Measurements from ENCODE around the gene HINFP. TPM values are rescaled to one million over a fixed set of nuclear protein-coding genes. Genes with fewer than 3 reads are reported as not detected.
"Not testable (repeated sequence)": the region's sequence is repeated elsewhere in the genome, so short reads cannot be mapped to it uniquely, and the experiment has no call there.

Gene HINFP
- polyA plus RNA-seq, 1 experiment, result 14.9 TPM

GRCh38 chr11:119099711-119100110 lies 21.7 kb upstream of the HINFP start:
- DNase-seq (ENCODE audit: low read depth, low spot score), result no peak
- no peak overlapping the region for H3K4me3 ChIP-seq (ENCODE audit: low read depth, low read length)
- POLR2A ChIA-PET, result no interaction called here
- H3K27me3 ChIP-seq (ENCODE audit: control insufficient read depth, insufficient read depth, low read length), result no peaks in the 10 kb centered on the region
- H3K9me3 ChIP-seq (ENCODE audit: control insufficient read depth, insufficient read depth, low read length), result no peaks in the 10 kb centered on the region; the same call in 1 of the 2 replicates
- CTCF ChIA-PET, result interaction anchor here (0.6 to 1.0 kb wide), 7 partner anchors 11 to 478 kb away, joined by 3 to 6 read pairs (median 3); no protein-coding TSS in a partner anchor
- H3K27ac ChIP-seq (ENCODE audit: low read depth, low read length), result no peak overlapping the region
- TF ChIP-seq CTCF (IDR thresholded peaks at IDR 0.05; ENCODE audit: low read depth, low read length), result no peak

GRCh38 chr11:119100246-119100970 lies 21.0 kb upstream of the HINFP start:
- Histone ChIP-seq H3K27ac (ENCODE audit: low read depth, low read length) (peak overlapping the region; percentile 21), H3K9me3 (ENCODE audit: control insufficient read depth, insufficient read depth, low read length) (no peaks in the 10 kb centered on the region), H3K4me3 (ENCODE audit: low read depth, low read length) (peak overlapping the region; percentile 87), H3K27me3 (ENCODE audit: control insufficient read depth, insufficient read depth, low read length) (no peaks in the 10 kb centered on the region)
- ChIA-PET POLR2A (no interaction called here), CTCF (interaction anchor here (0.7 to 1.0 kb wide), 3 partner anchors 11 to 115 kb away, joined by 3 read pairs; no protein-coding TSS in a partner anchor)
- TF ChIP-seq CTCF (IDR thresholded peaks at IDR 0.05; ENCODE audit: low read depth, low read length), result peak; percentile 59
- DNase-seq (ENCODE audit: low read depth, low spot score), result no peak

- ChIA-PET POLR2A (interaction anchor here (0.6 to 1.8 kb wide), 8 partner anchors 7 to 237 kb away, joined by 4 to 21 read pairs (median 6); partner anchors contain the start of genes HINFP, HMBS, HYOU1 and MCAM), CTCF (interaction anchor here (0.6 to 2.3 kb wide), 10 partner anchors 17 to 273 kb away, joined by 3 to 25 read pairs (median 4); partner anchors contain the start of genes C1QTNF5 and HINFP)
- TF ChIP-seq CTCF (IDR thresholded peaks at IDR 0.05; ENCODE audit: low read depth, low read length), result peak; percentile 7; the same call in 1 of the 2 replicates
- no peaks in the 10 kb centered on the region for H3K27me3 ChIP-seq (ENCODE audit: control insufficient read depth, insufficient read depth, low read length)
- no peaks in the 10 kb centered on the region for H3K9me3 ChIP-seq (ENCODE audit: control insufficient read depth, insufficient read depth, low read length)
- peak overlapping the region; percentile 87 for H3K4me3 ChIP-seq (ENCODE audit: low read depth, low read length)
- no peak for DNase-seq (ENCODE audit: low read depth, low spot score)
- peak overlapping the region; percentile 93 for H3K27ac ChIP-seq (ENCODE audit: low read depth, low read length)
These were observed 20.2 kb upstream of the HINFP start for GRCh38 chr11:119100994-119101758.

GRCh38 chr11:119101759-119102423 lies 19.5 kb upstream of the HINFP start, which contains the start of gene DPAGT1:
Gene DPAGT1 (minus strand): TSS chr11:119101853. CDS start chr11:119101655, 198 bp downstream.
- Histone ChIP-seq H3K9me3 (ENCODE audit: control insufficient read depth, insufficient read depth, low read length) (no peaks in the 10 kb centered on the region), H3K4me3 (ENCODE audit: low read depth, low read length) (peak within 1 kb of the TSS; percentile 87), H3K27me3 (ENCODE audit: control insufficient read depth, insufficient read depth, low read length) (no peaks in the 10 kb centered on the region), H3K27ac (ENCODE audit: low read depth, low read length) (peak within 1 kb of the TSS; percentile 93)
- peak; percentile 91 for DNase-seq (ENCODE audit: low read depth, low spot score)
- TF ChIP-seq CTCF (IDR thresholded peaks at IDR 0.05; ENCODE audit: low read depth, low read length), result no peak
- POLR2A ChIA-PET, result interaction anchor here (0.6 to 1.8 kb wide), 10 partner anchors 8 to 236 kb away, joined by 3 to 21 read pairs (median 5); partner anchors contain the start of genes HINFP, HMBS, HYOU1 and MCAM
- CTCF ChIA-PET, result interaction anchor here (0.6 to 2.3 kb wide), 15 partner anchors 10 to 272 kb away, joined by 3 to 25 read pairs (median 4); partner anchors contain the start of genes C1QTNF5, HINFP and NLRX1

GRCh38 chr11:119103161-119103664 lies 18.2 kb upstream of the HINFP start:
- H3K27ac ChIP-seq (ENCODE audit: low read depth, low read length), result peak overlapping the region; percentile 93
- DNase-seq (ENCODE audit: low read depth, low spot score); H3K27me3 ChIP-seq (ENCODE audit: control insufficient read depth, insufficient read depth, low read length); H3K4me3 ChIP-seq (ENCODE audit: low read depth, low read length); H3K9me3 ChIP-seq (ENCODE audit: control insufficient read depth, insufficient read depth, low read length): not testable (repeated sequence)
- CTCF ChIA-PET, result interaction anchor here (0.7 to 2.3 kb wide), 9 partner anchors 11 to 409 kb away, joined by 3 to 25 read pairs (median 4); partner anchors contain the start of gene C1QTNF5
- POLR2A ChIA-PET, result interaction anchor here (1.4 to 1.8 kb wide), 4 partner anchors 18 to 235 kb away, joined by 3 to 11 read pairs (median 8); partner anchors contain the start of genes HINFP and VPS11
